UCSD-AML1 (cell line): ENCODE data around the gene CCDC102B.
"Not testable (repeated sequence)": the region's sequence is repeated elsewhere in the genome, so short reads cannot be mapped to it uniquely, and the experiment has no call there.

Experiments
- DNase-seq: peaks from one replicate; lab custom pipeline; 2025; ENCODE audit not compliant: unreplicated experiment; lab: John Stamatoyannopoulos, UW

CCDC102B gene

DNA sequence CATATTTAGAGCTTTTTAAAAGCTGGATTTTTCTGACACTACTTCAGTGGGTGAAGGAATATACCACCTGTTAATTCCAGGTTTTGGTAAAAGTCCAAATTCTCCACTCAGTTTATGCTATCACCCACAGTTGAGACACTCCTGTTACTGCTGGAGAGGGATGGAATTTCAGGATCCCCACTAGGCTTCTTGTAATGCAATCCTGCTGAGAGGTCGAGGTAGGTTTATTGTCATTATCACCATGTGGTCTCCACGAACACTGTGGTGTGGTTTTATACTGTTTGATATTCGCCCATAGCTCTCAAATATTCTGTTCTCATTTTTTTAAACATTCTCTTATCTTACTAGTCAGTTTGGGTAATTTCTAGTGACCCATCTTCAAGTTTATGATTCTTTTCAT lies 167.9 kb downstream of the CCDC102B start:
- no peak for DNase-seq

DNA sequence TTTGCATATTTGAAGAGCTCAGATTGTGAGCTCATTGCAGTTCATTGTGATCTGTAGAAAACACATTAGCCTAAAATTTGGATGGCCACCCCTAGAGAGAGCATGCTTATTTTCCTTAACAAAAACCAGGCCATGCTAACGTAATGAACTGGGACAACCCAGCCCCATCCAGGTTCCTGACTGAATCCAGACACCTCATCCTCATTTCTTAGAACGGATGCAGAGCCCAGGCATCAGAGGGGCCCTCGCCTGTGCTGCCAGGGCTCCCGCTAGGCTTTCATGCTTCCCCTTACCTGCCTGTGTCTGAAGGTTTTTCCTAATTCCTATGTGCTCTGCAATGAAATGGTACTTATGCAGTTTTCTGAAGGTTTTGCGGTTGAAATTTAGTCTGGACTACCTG lies 171.1 kb downstream of the CCDC102B start:
- no peak for DNase-seq

DNA sequence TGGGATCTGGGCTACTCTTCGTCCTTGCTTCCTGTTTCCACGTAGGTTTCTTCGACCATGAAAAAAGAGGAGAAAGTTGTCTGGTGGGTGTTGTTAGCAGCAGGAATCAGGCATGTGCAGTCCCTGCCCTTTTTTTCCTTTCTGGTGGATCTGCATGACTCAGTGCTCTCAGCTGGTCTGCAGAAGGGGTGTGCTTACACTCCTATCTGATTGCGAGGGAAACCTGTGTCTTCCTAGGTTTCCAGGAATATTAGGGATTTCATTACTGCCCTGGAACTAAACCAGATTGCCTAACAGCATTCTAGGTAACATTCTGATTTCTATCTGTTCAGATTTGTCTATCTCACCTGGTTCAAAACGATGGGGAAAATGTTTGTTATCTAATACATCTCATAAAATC lies 174.3 kb downstream of the CCDC102B start:
- no peak for DNase-seq

DNA sequence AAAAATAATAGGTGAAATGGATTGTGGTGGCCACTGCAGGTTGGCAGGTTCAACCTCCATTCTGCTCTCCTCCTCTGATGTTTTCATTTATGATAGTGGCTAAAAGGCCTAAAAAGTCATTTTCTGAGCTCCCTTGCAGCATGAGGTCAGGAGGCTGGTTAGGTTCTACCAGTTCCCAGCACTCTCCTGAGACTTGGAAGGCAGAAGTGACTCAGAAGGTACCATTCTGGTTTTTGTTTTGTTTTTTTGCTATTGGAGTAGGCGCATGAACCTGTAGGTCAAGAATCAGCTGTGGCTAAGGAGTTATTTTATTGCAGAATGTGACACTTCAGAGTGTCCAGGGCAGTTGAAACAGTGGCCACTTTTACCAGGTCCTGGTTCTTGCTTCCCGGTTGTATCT lies 181.9 kb downstream of the CCDC102B start:
- no peak for DNase-seq

DNA sequence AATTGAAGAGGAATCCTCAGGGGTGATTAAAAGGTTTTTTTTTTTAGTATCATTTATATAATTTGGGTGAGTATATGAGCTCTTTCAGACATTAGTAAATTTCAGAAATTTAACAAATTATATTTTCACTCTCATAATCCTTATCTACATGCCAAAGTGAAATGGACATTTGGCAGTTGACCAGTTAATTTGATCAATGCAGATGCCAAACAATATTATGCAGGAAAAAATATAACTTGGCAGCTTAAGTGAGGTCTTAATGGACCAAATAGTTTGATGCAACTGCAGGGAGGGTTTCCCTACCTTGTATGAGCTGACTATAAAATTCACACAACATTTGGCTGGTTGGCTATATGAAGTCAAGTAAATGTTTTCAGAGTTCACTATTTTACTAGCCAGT lies 185.2 kb downstream of the CCDC102B start:
- no peak for DNase-seq

DNA sequence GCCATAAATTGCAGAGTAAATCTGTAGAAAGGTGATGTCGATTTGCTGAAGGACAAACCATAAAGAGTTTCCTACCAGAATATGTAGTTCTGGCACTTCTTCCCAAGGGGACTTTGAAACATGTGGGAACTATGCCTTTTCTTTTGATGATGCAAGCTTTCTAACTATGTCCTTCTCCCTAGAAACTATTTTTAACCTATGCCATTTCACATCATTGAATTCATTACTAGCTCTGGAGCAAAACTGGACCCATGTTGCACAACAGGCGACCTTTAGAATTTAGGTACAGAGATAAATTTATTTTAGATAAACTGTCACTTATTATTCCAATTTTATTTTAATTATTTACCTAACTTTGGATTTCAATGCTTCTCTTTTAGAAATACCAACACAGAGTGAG lies 186.5 kb downstream of the CCDC102B start:
- DNase-seq: no peak

DNA sequence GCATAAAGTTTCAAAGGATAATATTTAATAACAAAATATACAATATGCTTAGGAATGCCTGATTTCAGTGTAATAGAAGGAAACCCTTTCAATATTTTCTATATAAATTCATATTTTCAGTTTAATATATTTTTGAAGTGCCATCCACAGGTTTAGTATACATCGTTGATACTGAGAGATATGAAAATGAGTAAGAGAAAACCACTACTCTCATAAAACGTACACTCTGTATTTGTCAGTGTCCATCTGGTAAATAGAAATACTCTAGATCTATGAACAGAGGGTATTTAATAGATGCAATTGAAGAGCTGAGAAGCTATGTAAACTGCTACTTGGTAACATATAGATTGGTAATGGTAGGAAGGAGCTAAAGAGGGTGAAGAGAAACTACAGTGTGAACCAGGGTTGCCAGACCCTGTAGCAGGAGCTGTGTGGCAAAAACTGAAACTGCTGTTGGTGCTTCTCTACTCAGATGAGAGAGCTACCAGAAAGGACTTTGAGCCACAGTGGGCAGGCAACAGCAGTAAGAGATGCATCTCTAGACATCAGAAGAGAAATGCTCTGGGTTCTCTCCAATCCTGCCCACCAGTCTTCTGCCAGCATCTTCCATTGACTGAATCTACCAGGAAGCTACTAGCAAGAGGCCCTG lies 187.4 kb downstream of the CCDC102B start:
- DNase-seq: no peak

DNA sequence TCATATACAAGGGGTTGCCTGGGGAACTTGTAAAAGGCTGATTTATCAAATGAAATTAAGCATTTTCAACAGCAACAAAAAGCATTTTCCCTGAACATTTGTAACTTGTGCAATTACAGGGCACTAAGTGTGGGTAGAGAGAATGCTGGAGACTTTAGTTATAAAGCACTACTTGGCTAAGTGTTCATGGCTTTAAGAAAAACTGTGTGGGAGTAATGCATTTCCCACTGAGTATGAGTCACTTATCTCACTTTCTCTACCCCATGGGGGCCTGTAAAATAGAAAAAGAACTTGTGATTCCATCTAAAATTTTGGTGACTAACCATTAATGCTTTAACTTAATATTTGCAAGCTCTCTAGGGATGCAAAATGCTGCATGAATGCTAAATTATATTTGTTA lies 193.4 kb downstream of the CCDC102B start:
- DNase-seq: no peak

DNA sequence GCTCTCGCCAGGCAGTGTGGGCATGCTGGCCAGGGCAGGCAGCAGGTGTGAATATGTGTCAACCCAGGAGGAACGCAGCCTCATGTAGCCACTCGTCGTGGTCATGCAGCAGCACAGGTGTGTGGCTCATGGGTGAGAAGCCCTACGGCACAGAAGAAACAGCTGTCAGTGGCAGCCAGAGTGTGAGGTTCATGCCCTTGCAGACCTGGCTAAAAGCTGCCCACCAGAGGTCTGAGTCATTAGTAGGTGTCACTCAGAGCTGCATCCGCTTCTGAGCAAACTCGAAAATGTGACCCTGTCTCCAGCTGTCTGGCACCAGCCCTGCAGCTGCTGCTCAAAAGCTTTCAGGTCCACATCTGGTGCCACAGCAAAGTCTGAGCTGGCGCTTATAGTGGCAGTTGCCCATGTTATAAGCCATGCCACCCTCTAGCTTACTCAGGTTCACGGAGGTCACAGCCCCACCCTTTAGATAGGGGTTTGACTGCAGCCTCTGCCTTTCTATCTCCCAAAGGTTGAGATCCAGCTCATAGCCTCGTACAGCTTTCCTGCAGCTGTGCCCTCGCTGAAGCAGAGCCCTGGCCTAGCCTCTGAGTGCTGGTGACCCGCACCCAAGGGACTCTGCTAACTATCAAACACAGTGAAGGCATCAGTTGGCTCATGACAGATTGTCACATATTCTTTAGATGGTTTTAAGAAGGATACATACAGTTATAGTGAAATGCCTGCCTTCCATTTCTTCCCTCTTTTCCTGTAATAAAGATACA lies 195.0 kb downstream of the CCDC102B start:
- no peak for DNase-seq

DNA sequence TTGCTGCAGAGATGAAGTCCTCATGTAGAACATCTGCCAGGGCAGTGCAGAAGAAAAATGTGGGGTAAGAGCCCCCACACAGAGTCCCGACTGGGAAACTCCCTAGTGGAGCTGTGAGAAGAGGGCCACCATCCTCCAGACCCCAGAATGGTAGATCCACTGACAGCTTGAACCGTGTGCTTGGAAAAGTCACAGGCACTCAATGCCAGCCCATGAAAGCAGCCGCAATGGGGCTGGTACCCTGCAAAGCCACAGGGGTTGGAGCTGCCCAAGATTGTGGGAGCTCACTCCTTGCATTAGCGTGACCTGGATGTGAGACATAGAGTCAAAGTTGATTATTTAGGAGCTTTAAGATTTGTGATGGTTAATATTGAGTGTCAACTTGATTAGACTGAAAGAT lies 197.8 kb downstream of the CCDC102B start:
- no peak for DNase-seq

DNA sequence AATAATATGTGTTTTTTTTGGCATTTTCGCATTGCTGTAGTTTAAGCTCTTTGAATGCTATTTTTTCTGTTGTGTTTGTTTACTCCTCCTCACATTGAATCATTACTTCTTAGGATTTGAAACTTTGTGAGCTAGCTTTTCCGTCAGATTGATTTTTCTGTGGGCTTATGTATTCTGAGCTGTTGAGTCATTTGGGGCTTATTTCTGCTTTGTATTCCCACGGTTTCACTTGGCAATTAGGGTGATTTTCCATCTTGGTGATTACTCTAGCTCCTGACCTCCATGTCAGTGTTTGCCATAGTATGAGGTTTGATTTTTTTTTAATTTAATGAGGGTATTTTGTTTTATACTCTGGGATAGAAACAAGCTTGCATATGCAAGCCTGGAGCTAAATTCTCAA lies 200.0 kb downstream of the CCDC102B start:
- no peak for DNase-seq

DNA sequence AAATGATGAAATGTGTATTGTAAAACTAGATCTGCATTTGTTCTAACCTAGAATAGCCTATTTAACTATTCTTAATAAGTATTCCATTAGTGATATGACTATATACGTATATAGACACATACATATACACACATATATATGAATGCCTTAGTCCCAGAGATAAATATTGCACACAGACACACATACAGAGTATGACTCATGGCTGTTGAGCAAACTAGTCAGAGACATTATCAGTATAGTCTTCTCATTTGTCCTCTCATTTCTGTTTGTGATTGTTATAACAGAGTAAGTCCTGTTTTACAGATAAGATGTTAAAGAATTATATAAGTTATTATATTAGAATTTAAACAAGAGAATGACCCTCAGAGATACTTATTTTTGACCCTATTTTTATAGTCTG lies 202.5 kb downstream of the CCDC102B start:
- DNase-seq: no peak

DNA sequence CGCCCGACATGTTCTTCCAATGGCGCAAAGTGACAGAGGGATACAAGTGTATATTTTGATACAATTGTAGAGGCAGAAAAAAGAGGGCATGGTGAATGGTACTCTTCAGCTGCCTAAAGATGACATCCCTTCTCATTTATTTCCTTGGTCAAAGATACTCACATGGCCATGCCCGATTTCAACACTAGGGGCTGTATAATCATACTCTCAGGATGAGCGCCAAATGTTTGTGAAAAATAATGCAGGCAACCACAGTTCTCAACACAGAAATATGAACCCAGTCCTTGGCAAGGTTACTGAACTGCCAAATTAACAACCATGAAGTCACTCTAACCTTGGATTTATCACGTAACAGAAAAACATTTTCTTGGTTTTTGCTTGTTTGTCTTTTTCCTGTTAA lies 204.4 kb downstream of the CCDC102B start:
- no peak for DNase-seq

DNA sequence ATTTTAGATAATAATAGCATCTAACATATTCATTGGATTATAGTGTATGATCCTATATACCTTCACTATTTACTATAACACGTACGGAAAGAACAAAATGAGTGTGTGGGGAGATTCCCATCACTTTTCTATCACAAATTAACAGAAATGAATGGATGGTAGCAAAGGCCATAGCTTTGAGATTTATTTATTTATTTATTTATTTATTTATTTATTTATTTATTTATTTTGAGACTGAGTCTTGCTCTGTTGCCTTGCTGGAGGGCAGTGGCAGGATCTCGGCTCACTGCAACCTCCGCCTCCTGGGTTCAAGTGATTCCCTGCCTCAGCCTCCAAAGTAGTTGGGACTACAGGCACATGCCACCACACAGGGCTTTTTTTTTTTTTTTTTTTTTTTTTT lies 208.3 kb downstream of the CCDC102B start:
- not testable (repeated sequence) for DNase-seq

DNA sequence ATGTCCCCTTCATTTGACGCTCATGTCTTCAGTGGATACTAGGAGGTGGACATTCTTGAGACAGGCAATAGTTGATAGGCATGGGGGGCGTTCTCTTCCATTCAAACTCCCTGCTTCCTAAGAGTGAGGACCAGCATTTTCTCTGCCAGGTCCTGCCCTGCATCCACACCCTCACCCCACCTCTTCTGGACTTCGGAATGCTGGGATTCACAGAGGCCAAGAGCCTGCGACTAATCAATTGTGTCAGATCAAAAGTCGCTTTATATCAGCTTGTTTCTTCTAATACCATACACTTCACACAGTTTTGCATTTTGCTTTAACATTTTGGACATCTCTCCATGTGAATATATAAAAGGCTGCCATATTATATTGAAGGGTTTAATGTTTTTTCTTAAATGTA lies 210.7 kb downstream of the CCDC102B start:
- no peak for DNase-seq

DNA sequence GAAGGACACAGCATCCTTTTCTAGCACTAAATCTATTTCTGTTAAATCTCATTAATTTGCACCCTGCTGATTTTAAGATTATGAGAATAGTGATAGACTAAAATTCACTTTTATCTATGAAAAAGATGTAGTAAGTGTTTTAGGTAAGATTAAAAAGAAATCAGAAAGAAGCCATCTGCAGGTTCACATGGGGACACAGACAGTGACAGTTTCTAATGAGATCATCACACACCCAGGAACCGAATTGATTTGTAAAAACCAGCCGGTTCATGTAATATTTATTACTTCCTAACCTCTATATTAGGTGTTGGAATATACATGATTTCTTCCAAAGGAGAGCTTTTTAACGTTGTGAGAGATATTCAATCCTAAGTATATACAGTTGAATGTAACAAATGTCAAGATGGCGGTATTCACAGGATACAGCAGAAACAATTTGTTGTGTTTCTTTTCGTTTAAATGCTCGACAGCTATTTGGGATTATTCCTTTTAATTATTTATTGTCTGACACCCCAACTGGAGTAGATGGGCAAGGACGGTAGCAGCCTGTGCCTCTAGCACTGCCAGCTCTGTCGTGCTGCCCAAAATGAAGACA lies 223.4 kb downstream of the CCDC102B start:
- no peak for DNase-seq

DNA sequence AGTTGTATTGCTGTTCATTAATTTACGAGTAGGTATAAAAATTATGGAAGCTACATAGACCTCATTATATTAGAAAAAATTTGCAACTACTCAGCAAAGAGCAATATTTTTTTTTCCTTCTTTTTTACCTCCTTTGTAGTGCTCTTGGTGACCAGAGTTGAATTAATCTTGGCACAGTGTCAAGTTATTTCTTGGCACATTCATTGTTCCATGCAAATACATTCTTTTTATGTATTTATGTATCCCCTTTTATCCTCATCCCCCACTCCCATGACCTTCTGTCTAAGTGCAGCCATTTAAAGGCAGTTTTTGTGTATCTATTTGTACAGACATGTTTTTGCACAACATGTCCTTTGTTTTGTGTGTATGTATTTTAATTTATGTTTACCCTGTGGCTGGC lies 224.5 kb downstream of the CCDC102B start:
- no peak for DNase-seq

DNA sequence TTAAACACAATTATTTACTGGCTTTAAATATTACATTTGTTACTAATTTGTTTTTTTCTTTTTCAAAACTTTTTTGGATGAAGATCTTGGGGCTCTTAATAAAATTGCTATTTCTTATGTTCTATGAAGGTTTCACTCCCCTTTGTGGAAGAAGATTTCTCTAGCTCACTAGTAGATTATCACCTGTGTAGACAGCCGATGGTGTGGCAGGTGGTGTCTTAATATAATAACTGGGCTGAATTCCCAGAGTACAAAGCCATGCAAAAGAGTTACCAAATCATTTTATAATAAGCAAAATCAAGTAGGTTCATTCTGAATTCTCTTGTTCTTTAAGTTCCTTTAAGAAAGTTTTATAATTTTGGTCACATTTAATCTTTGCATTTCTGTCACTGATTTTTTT lies 233.7 kb downstream of the CCDC102B start:
- no peak for DNase-seq

DNA sequence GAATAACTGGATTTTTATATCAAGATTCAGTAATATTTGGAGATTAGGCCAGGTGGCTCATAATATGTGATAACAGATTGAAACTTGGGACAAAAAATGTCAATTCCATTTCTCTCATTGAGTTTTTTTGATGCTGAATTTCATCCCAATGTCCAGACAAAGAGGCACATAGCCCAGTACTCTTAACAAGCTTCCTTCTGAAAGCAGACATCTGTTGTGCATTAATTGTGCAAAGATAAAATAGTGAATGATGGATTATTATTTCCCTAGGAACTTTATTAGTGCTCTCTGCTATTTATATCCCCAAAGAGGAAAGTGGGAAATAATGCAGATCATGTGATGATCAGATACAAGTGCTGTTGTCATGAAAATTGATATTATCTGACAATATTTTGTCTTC lies 234.1 kb downstream of the CCDC102B start:
- no peak for DNase-seq

DNA sequence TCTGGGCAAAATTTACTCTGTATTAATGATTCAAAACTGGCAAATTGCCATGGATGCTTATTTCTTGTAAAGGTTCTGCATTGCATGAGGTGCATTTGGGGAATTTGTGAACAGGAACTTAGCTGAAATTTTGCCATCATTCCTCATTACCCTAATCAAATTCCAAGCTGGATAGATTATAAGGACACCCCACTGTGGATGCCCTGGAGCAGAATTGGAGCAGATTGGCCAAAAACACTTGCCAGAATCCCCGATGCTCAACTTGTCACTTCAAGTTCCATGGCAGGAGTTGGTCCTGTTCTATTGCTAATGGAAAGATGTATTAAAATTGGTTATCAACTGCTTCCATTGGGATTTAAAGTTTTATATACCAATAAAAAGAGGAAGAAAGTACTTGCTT lies 237.9 kb downstream of the CCDC102B start:
- no peak for DNase-seq

DNA sequence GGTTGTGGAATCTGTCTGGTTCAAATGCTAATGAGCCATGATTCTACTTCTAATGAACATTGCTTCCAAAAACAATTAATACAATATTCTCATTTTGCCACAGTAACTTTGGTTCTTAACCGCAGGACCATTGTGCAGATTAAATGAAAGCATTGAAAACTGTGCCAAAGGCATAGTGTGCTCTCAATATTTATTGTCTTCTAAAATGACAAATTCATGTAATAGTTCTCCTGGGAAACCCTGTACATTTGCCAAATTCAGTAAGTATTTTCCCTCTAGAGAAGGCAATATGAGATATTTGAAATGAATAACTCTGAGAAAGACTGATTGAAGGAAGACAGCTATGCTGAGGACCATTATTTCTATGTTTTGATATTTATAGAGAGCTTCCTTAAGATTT lies 246.3 kb downstream of the CCDC102B start:
- DNase-seq: no peak

DNA sequence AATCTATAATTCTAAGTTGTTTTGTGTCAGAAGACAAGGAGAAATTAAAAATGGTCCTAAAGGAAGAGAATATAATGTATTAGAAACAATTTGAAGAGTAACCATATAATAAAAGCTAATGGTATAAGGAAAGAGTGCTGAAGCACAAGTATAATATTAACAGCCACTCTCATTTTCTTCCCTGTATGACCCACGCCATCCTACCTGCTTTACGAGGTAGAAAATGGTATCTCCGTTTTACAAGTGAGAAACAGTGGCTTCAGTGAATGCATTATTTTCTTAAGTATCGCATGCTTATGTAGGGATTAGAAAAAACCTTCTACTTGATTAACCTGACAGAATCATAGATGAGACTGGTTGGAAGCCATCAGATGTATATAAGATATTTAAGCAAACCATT lies 266.2 kb downstream of the CCDC102B start:
- DNase-seq: no peak

DNA sequence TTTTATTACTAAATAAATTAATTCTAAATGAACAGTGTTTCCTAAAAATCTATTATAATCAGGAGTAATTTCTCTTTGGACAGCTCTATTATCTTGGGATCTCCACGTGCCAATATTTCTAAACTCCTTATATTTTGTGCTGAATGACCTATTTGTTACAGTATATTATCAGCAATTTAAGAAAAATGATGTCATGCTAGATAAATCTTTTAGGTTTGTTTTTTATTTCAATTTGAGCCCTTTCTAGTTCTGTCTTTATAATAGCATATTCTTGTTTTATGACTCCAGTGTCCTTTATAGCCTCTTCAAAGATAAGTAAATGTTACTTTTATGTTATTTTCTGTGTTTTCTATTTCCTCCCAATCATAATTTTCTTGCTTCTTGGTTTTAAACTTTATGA lies 269.2 kb downstream of the CCDC102B start:
- no peak for DNase-seq
